Measurements from ENCODE around the gene C3orf20.

Gene C3orf20

DNA sequence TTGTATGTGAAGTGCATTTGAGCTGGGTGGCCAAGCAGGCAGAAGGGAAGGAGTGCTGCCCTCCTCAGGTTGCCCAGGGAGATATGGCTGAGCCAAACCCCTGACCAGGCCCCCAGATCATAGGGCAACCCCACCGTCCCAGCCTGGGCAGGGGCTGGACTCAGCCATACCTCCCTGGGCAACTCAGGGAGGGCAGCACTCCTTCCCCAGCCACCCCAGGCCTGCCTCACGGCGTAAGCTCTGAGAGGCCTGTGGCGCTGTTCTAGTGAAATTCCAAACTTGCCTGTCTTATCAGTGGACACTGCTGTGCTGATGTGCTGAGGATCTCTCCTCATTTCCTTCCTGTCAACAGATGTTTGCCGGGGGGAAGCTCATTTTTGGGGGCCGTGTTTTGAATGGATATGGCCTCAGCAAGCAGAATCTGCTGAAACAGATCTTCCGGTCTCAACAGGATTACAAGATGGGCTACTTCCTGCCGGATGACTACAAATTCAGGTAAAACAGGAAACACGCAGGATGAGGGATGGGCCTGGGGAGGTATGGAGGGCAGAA lies 86.3 kb downstream of the C3orf20 start:
- Histone ChIP-seq H2AFZ (ENCODE audit: low read depth) (no peak overlapping the region), H3K36me3 (ENCODE audit: insufficient read depth) (no peaks in the 10 kb centered on the region), H3K4me1 (ENCODE audit: low read depth, poor library complexity, severe bottlenecking) (no peaks in the 10 kb centered on the region), H3K27me3 (ENCODE audit: insufficient read depth, low read depth) (no peaks in the 10 kb centered on the region), H3K79me2 (ENCODE audit: insufficient read depth, low read depth) (no peaks in the 10 kb centered on the region), H3K4me2 (no peak overlapping the region), H4K20me1 (ENCODE audit: insufficient read depth) (no peaks in the 10 kb centered on the region), H3K4me3 (IDR thresholded peaks at IDR 0.05; ENCODE audit: insufficient read depth, low read depth, low read length) (no peak overlapping the region), H3K27ac (no peak overlapping the region), H3K9ac (no peak overlapping the region)
- TF ChIP-seq CTCF (conservative IDR thresholded peaks at IDR 0.05; ENCODE audit: low read depth, low read length) = no peak

GRCh38 chr3:14761866-14762265 lies 86.9 kb downstream of the C3orf20 start:
- H3K4me3 ChIP-seq (IDR thresholded peaks at IDR 0.05; ENCODE audit: insufficient read depth, low read depth, low read length) = no peak overlapping the region
- H3K79me2 ChIP-seq (ENCODE audit: insufficient read depth, low read depth) = no peaks in the 10 kb centered on the region
- no peak overlapping the region for H3K27ac ChIP-seq
- no peaks in the 10 kb centered on the region for H3K27me3 ChIP-seq (ENCODE audit: insufficient read depth, low read depth)
- H3K36me3 ChIP-seq (ENCODE audit: insufficient read depth) = no peaks in the 10 kb centered on the region
- H2AFZ ChIP-seq (ENCODE audit: low read depth) = no peak overlapping the region
- no peak overlapping the region for H3K9ac ChIP-seq
- no peak for TF ChIP-seq CTCF (conservative IDR thresholded peaks at IDR 0.05; ENCODE audit: low read depth, low read length)
- no peaks in the 10 kb centered on the region for H4K20me1 ChIP-seq (ENCODE audit: insufficient read depth)
- no peak overlapping the region for H3K4me2 ChIP-seq
- H3K4me1 ChIP-seq (ENCODE audit: low read depth, poor library complexity, severe bottlenecking) = no peaks in the 10 kb centered on the region

- no peak for TF ChIP-seq CTCF (conservative IDR thresholded peaks at IDR 0.05; ENCODE audit: low read depth, low read length)
- H3K4me1 ChIP-seq (ENCODE audit: low read depth, poor library complexity, severe bottlenecking) = no peaks in the 10 kb centered on the region
Measured at GRCh38 chr3:14762701-14763100, 87.8 kb downstream of the C3orf20 start.

DNA sequence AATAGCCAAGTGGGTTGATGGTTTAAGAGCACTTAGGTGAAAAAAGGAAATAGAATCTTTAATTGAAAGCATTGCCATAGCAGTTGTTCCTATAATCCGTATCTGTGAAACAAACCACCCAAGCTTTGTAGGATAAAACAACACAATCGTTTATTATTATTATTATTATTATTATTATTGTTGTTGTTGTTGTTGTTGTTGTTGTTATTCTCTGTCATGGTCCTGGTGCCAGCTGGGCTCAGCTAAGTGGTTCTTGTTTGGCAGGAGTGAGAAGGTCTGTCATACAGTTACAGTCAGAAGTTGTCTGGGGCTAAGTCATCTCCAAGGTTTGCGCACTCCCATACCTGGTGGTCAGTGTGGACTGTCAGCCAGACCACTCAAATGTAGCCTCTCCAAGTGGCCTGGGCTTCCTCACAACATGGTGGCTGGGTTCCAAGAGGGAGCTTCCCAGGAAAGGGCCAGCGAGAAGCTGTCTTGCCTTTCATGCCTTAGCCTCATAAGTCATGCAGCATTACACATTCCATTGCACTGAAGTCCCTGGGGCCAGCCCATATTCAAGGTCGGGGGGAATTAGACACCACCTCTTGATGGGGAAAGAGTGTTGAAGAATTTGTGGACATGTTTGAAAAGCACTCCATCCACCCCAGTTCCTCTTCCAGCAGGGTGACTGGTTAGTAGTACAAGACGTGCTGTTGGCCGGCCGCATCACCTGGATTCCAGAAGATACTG lies 89.6 kb downstream of the C3orf20 start:
- Histone ChIP-seq H3K27me3 (ENCODE audit: insufficient read depth, low read depth) (no peaks in the 10 kb centered on the region), H2AFZ (ENCODE audit: low read depth) (no peak overlapping the region), H4K20me1 (ENCODE audit: insufficient read depth) (no peaks in the 10 kb centered on the region), H3K9ac (no peak overlapping the region), H3K4me1 (ENCODE audit: low read depth, poor library complexity, severe bottlenecking) (no peaks in the 10 kb centered on the region), H3K79me2 (ENCODE audit: insufficient read depth, low read depth) (no peaks in the 10 kb centered on the region), H3K27ac (no peak overlapping the region), H3K4me3 (IDR thresholded peaks at IDR 0.05; ENCODE audit: insufficient read depth, low read depth, low read length) (no peak overlapping the region), H3K4me2 (no peak overlapping the region), H3K36me3 (ENCODE audit: insufficient read depth) (no peaks in the 10 kb centered on the region)
- no peak for TF ChIP-seq CTCF (conservative IDR thresholded peaks at IDR 0.05; ENCODE audit: low read depth, low read length)

More at GRCh38 chr3:14762701-14763100, 87.8 kb downstream of the C3orf20 start:
- no peak overlapping the region for H3K4me3 ChIP-seq (IDR thresholded peaks at IDR 0.05; ENCODE audit: insufficient read depth, low read depth, low read length)
- no peaks in the 10 kb centered on the region for H4K20me1 ChIP-seq (ENCODE audit: insufficient read depth)
- no peaks in the 10 kb centered on the region for H3K36me3 ChIP-seq (ENCODE audit: insufficient read depth)
- no peak overlapping the region for H3K9ac ChIP-seq
- no peak overlapping the region for H3K27ac ChIP-seq
- H2AFZ ChIP-seq (ENCODE audit: low read depth) = no peak overlapping the region
- no peak overlapping the region for H3K4me2 ChIP-seq
- no peaks in the 10 kb centered on the region for H3K79me2 ChIP-seq (ENCODE audit: insufficient read depth, low read depth)
- H3K27me3 ChIP-seq (ENCODE audit: insufficient read depth, low read depth) = no peaks in the 10 kb centered on the region
